ENCODE data around the gene CTSK. TPM values are rescaled to one million over a fixed set of nuclear protein-coding genes. Genes with fewer than 3 reads are reported as not detected.
A peak's percentile ranks its signal among the peaks of the same experiment; 100 is the strongest.
"Not testable (repeated sequence)": the region's sequence is repeated elsewhere in the genome, so short reads cannot be mapped to it uniquely, and the experiment has no call there.

Gene CTSK
- total and polyA plus RNA-seq, 5 experiments from 2014 or later = 0.21 to 11.1 (median 4.9) TPM; not detected in 1

GRCh38 chr1:150772326-150772725 lies 35.7 kb downstream of the CTSK start:
- Mint-ChIP-seq H3K27me3 (no peaks in the 10 kb centered on the region), H3K36me3 (no peaks in the 10 kb centered on the region), H3K27ac (peak overlapping the region in 1 of 10 donors; percentile 38), H3K4me1 (peaks cover 6 to 23% (median 15%) of the 10 kb centered on the region in 4 donors), H3K4me3 (no peak overlapping the region), H3K9me3 (no peaks in the 10 kb centered on the region)
- POLR2A ChIA-PET = interaction anchor here (0.7 kb wide), 1 partner anchor 75 kb away, joined by 6 read pairs; no protein-coding TSS in a partner anchor
- ATAC-seq (no peak), DNase-seq (no peak)

GRCh38 chr1:150767704-150768103 lies 40.4 kb downstream of the CTSK start:
- not testable (repeated sequence) for H3K9me3 Mint-ChIP-seq, ATAC-seq, H3K27me3 Mint-ChIP-seq, DNase-seq, H3K4me3 Mint-ChIP-seq, H3K36me3 Mint-ChIP-seq
- peak overlapping the region in 6 of 10 donors; percentile 29 to 98 (median 71) for H3K27ac Mint-ChIP-seq
- POLR2A ChIA-PET = interaction anchor here (0.6 kb wide), 1 partner anchor 180 kb away, joined by 4 read pairs; no protein-coding TSS in a partner anchor
- peaks cover 17 to 57% (median 41%) of the 10 kb centered on the region in 4 donors for H3K4me1 Mint-ChIP-seq

GRCh38 chr1:150765977-150766301 lies 42.1 kb downstream of the CTSK start:
- not testable (repeated sequence) for H3K27me3 Mint-ChIP-seq, DNase-seq, H3K9me3 Mint-ChIP-seq
- H3K36me3 Mint-ChIP-seq = peaks cover 0 to 13% (median 13%) of the 10 kb centered on the region in 3 donors
- peaks cover 20 to 61% (median 42%) of the 10 kb centered on the region in 4 donors for H3K4me1 Mint-ChIP-seq
- POLR2A ChIA-PET = interaction anchor here (0.6 to 1.8 kb wide), 6 partner anchors 9 to 208 kb away, joined by 3 to 6 read pairs (median 4); no protein-coding TSS in a partner anchor
- peak in 1 of 2 donors; percentile 25 for ATAC-seq
- peak overlapping the region; percentile 85 to 99 (median 94) for H3K4me3 Mint-ChIP-seq
- H3K27ac Mint-ChIP-seq = peak overlapping the region; percentile 90 to 98 (median 94)

- DNase-seq (peak in 3 of 10 donors; percentile 46 to 53 (median 49)), ATAC-seq (peak; percentile 73 to 77)
- Mint-ChIP-seq H3K27me3 (no peaks in the 10 kb centered on the region), H3K36me3 (peaks cover 0 to 18% (median 18%) of the 10 kb centered on the region in 3 donors), H3K9me3 (peaks cover 0 to 3% (median 0%) of the 10 kb centered on the region in 9 donors), H3K4me1 (peaks cover 16 to 59% (median 40%) of the 10 kb centered on the region in 4 donors), H3K27ac (peak within 1 kb of the TSS; percentile 90 to 98 (median 94)), H3K4me3 (peak within 1 kb of the TSS; percentile 85 to 99 (median 94))
- POLR2A ChIA-PET = interaction anchor here (0.5 to 1.8 kb wide), 7 partner anchors 9 to 650 kb away, joined by 3 to 6 read pairs (median 4); partner anchors contain the start of gene GOLPH3L
These were observed 42.6 kb downstream of the CTSK start, which contains the start of gene CTSS for GRCh38 chr1:150765296-150765976. Gene CTSS (minus strand): TSS chr1:150765778. CDS start chr1:150764763, 1,015 bp downstream.

- DNase-seq (peak in 1 of 10 donors; percentile 11), ATAC-seq (peak; percentile 43 to 60)
- Mint-ChIP-seq H3K27me3 (no peaks in the 10 kb centered on the region), H3K27ac (peak overlapping the region; percentile 90 to 98 (median 94)), H3K36me3 (peaks cover 0 to 24% (median 23%) of the 10 kb centered on the region in 3 donors), H3K9me3 (peaks cover 0 to 4% (median 0%) of the 10 kb centered on the region in 9 donors), H3K4me3 (peak overlapping the region; percentile 85 to 99 (median 94)), H3K4me1 (peaks cover 16 to 67% (median 44%) of the 10 kb centered on the region in 4 donors)
- POLR2A ChIA-PET = interaction anchor here (0.6 to 1.8 kb wide), 5 partner anchors 10 to 203 kb away, joined by 3 to 6 read pairs (median 4); partner anchors contain the start of gene GOLPH3L
These were observed 43.4 kb downstream of the CTSK start for GRCh38 chr1:150764617-150765101.

GRCh38 chr1:150763018-150763417 lies 45.0 kb downstream of the CTSK start:
- Mint-ChIP-seq H3K9me3 (peaks cover 0 to 4% (median 0%) of the 10 kb centered on the region in 9 donors), H3K4me1 (peaks cover 16 to 67% (median 45%) of the 10 kb centered on the region in 4 donors), H3K27ac (peak overlapping the region in 4 of 10 donors; percentile 23 to 66 (median 37)), H3K27me3 (no peaks in the 10 kb centered on the region), H3K36me3 (peaks cover 0 to 34% (median 23%) of the 10 kb centered on the region in 3 donors), H3K4me3 (peak overlapping the region in 9 of 10 donors; percentile 30 to 85 (median 60))
- ATAC-seq (no peak), DNase-seq (no peak)
- POLR2A ChIA-PET = interaction anchor here (1.6 kb wide), 1 partner anchor 14 kb away, joined by 4 read pairs; no protein-coding TSS in a partner anchor

GRCh38 chr1:150762552-150762951 lies 45.5 kb downstream of the CTSK start:
- Mint-ChIP-seq H3K27ac (peak overlapping the region in 2 of 10 donors; percentile 31 to 66), H3K27me3 (no peaks in the 10 kb centered on the region), H3K9me3 (peaks cover 0 to 4% (median 0%) of the 10 kb centered on the region in 9 donors), H3K36me3 (peaks cover 0 to 39% (median 23%) of the 10 kb centered on the region in 3 donors), H3K4me3 (peak overlapping the region in 9 of 10 donors; percentile 30 to 85 (median 52)), H3K4me1 (peaks cover 18 to 67% (median 45%) of the 10 kb centered on the region in 4 donors)
- DNase-seq = no peak
- ATAC-seq = no peak
- POLR2A ChIA-PET = no interaction called here

GRCh38 chr1:150761801-150762200 lies 46.3 kb downstream of the CTSK start:
- Mint-ChIP-seq H3K27me3 (no peaks in the 10 kb centered on the region), H3K36me3 (peaks cover 0 to 47% (median 26%) of the 10 kb centered on the region in 3 donors), H3K9me3 (peaks cover 0 to 4% (median 0%) of the 10 kb centered on the region in 9 donors), H3K4me1 (peaks cover 18 to 61% (median 45%) of the 10 kb centered on the region in 4 donors), H3K27ac (peak overlapping the region in 1 of 10 donors; percentile 66), H3K4me3 (peak overlapping the region in 2 of 10 donors; percentile 30 to 76)
- POLR2A ChIA-PET = no interaction called here
- DNase-seq (no peak), ATAC-seq (no peak)

GRCh38 chr1:150760013-150760412 lies 48.0 kb downstream of the CTSK start:
- DNase-seq = no peak
- Mint-ChIP-seq H3K9me3 (peaks cover 0 to 4% (median 0%) of the 10 kb centered on the region in 9 donors), H3K4me1 (peaks cover 15 to 46% (median 36%) of the 10 kb centered on the region in 4 donors), H3K4me3 (peak overlapping the region in 2 of 10 donors; percentile 15 to 57), H3K36me3 (peaks cover 0 to 62% (median 28%) of the 10 kb centered on the region in 3 donors), H3K27me3 (no peaks in the 10 kb centered on the region), H3K27ac (peak overlapping the region in 6 of 10 donors; percentile 3 to 63 (median 28))
- POLR2A ChIA-PET = no interaction called here
- no peak for ATAC-seq

- POLR2A ChIA-PET = no interaction called here
- Mint-ChIP-seq H3K4me3 (no peak overlapping the region), H3K36me3 (peaks cover 0 to 87% (median 28%) of the 10 kb centered on the region in 3 donors)
These were observed 54.6 kb downstream of the CTSK start for GRCh38 chr1:150753416-150753815.

GRCh38 chr1:150751443-150751842 lies 56.6 kb downstream of the CTSK start:
- no peak for DNase-seq
- ATAC-seq = no peak
- no peak overlapping the region for H3K4me3 Mint-ChIP-seq
- peaks cover 0 to 69% (median 25%) of the 10 kb centered on the region in 3 donors for H3K36me3 Mint-ChIP-seq
- peaks cover 0 to 6% (median 0%) of the 10 kb centered on the region in 4 donors for H3K4me1 Mint-ChIP-seq
- POLR2A ChIA-PET = no interaction called here
- no peaks in the 10 kb centered on the region for H3K27me3 Mint-ChIP-seq
- H3K9me3 Mint-ChIP-seq = no peaks in the 10 kb centered on the region
- H3K27ac Mint-ChIP-seq = no peak overlapping the region

More at GRCh38 chr1:150753416-150753815, 54.6 kb downstream of the CTSK start:
- DNase-seq = no peak
- no peaks in the 10 kb centered on the region for H3K27me3 Mint-ChIP-seq
- H3K4me1 Mint-ChIP-seq = peaks cover 0 to 6% (median under 1%) of the 10 kb centered on the region in 4 donors
- peak overlapping the region in 4 of 10 donors; percentile 22 to 28 (median 26) for H3K27ac Mint-ChIP-seq
- ATAC-seq = no peak
- H3K9me3 Mint-ChIP-seq = no peaks in the 10 kb centered on the region

GRCh38 chr1:150749720-150750311 lies 58.2 kb downstream of the CTSK start:
- peaks cover 0 to 55% (median 21%) of the 10 kb centered on the region in 3 donors for H3K36me3 Mint-ChIP-seq
- H3K27me3 Mint-ChIP-seq = no peaks in the 10 kb centered on the region
- no peaks in the 10 kb centered on the region for H3K9me3 Mint-ChIP-seq
- no peak overlapping the region for H3K4me3 Mint-ChIP-seq
- POLR2A ChIA-PET = interaction anchor here (0.6 kb wide), 1 partner anchor 190 kb away, joined by 3 read pairs; no protein-coding TSS in a partner anchor
- peak overlapping the region in 2 of 10 donors; percentile 27 to 46 for H3K27ac Mint-ChIP-seq
- DNase-seq (no peak), ATAC-seq (no peak)
- H3K4me1 Mint-ChIP-seq = peaks cover 0 to 6% (median 0%) of the 10 kb centered on the region in 4 donors

All from naive thymus-derived CD8-positive, alpha-beta T cell (primary cell).